ENCODE measurements around the gene MAP1LC3B. TPM values are rescaled to one million over a fixed set of nuclear protein-coding genes. Genes with fewer than 3 reads are reported as not detected.

The MAP1LC3B gene
- total RNA-seq, 1 experiment from 2014 or later, result 75.2 TPM

- in situ Hi-C loops (cut with HindIII; ENCODE audit: low pct_unique_long_range_greater_than_20kb, low sequenced_read_pairs) (no loop called here), intact Hi-C loops (cut with micrococcal nuclease; ENCODE audit: unreplicated experiment) (no loop called here)
- DNase-seq (ENCODE audit: low read depth, low spot score), result no peak
- Histone ChIP-seq H3K27ac (ENCODE audit: low read length) (no peak overlapping the region), H3K9me3 (ENCODE audit: control insufficient read depth, insufficient read depth, low read depth, low read length) (no peaks in the 10 kb centered on the region), H3K4me1 (ENCODE audit: control insufficient read depth, insufficient read depth, low read length) (no peaks in the 10 kb centered on the region), H3K4me3 (ENCODE audit: low read depth in 2 of 2, low read length in 2 of 2) (no peak overlapping the region), H3K27me3 (ENCODE audit: control insufficient read depth, insufficient read depth, low read length) (no peaks in the 10 kb centered on the region), H3K36me3 (ENCODE audit: control insufficient read depth, insufficient read depth, low read length) (peaks cover 2% of the 10 kb centered on the region; the same call in 1 of the 2 replicates)
- CTCF ChIA-PET, result no interaction called here
- no peak for TF ChIP-seq TCF7L2 (IDR thresholded peaks at IDR 0.05; ENCODE audit: low read depth, low read length)
- TF ChIP-seq SIN3A (IDR thresholded peaks at IDR 0.05; ENCODE audit: borderline replicate concordance, insufficient read depth, low read depth, low read length), result no peak
- TF ChIP-seq POLR2AphosphoS5 (IDR thresholded peaks at IDR 0.05; ENCODE audit: low read depth, low read length), result no peak
- TF ChIP-seq REST (IDR thresholded peaks at IDR 0.05; ENCODE audit: insufficient read depth in 1 of 2, low read depth in 2 of 2, low read length in 1 of 2), result no peak
- TF ChIP-seq CTCF (IDR thresholded peaks at IDR 0.05), result no peak
- POLR2A ChIA-PET, result no interaction called here
- no peak for ATAC-seq
- no TSS peak for BruUV-seq (replicated peaks)
These were observed 40.3 kb downstream of the MAP1LC3B start for GRCh38 chr16:87432330-87432915.

- intact Hi-C loops (cut with micrococcal nuclease; ENCODE audit: unreplicated experiment), result no loop called here
- POLR2A ChIA-PET, result no interaction called here
These were observed 42.1 kb downstream of the MAP1LC3B start for GRCh38 chr16:87434146-87434667.

More at GRCh38 chr16:87434146-87434667, 42.1 kb downstream of the MAP1LC3B start:
- CTCF ChIA-PET, result no interaction called here
- H3K9me3 ChIP-seq (ENCODE audit: control insufficient read depth, insufficient read depth, low read depth, low read length), result no peaks in the 10 kb centered on the region
- BruUV-seq (replicated peaks), result no TSS peak
- no peak for DNase-seq (ENCODE audit: low read depth, low spot score)
- no peak overlapping the region for H3K4me3 ChIP-seq (ENCODE audit: low read depth in 2 of 2, low read length in 2 of 2)
- peaks cover under 1% of the 10 kb centered on the region; the same call in 1 of the 2 replicates for H3K36me3 ChIP-seq (ENCODE audit: control insufficient read depth, insufficient read depth, low read length)
- TF ChIP-seq REST (IDR thresholded peaks at IDR 0.05; ENCODE audit: insufficient read depth in 1 of 2, low read depth in 2 of 2, low read length in 1 of 2) (no peak), TCF7L2 (IDR thresholded peaks at IDR 0.05; ENCODE audit: low read depth, low read length) (no peak), SIN3A (IDR thresholded peaks at IDR 0.05; ENCODE audit: borderline replicate concordance, insufficient read depth, low read depth, low read length) (no peak), POLR2AphosphoS5 (IDR thresholded peaks at IDR 0.05; ENCODE audit: low read depth, low read length) (no peak), CTCF (IDR thresholded peaks at IDR 0.05) (no peak)
- no peak for ATAC-seq
- in situ Hi-C loops (cut with HindIII; ENCODE audit: low pct_unique_long_range_greater_than_20kb, low sequenced_read_pairs), result no loop called here
- H3K27me3 ChIP-seq (ENCODE audit: control insufficient read depth, insufficient read depth, low read length), result no peaks in the 10 kb centered on the region
- H3K4me1 ChIP-seq (ENCODE audit: control insufficient read depth, insufficient read depth, low read length), result no peaks in the 10 kb centered on the region
- no peak overlapping the region for H3K27ac ChIP-seq (ENCODE audit: low read length)

All from Panc1 (cell line).